ENCODE data around the gene PRKRA.

DNA sequence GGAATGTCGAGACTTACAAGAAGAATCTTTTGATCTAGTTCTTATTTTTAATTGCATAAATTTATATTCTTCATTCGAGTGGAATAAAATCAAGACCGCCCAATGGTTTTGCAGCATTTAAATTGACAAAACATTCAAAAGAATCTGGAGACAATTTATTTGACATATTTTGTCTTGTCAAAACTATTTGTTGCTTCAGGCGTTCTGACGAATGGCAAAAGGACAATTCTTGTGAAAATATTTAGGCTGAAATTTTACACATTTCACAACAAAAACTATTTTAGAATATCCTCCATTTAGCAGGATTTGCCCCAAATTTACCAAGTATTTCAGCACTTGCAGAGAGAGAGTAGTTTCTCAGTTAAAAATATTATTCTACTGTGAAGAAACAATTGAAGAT, 41.7 kb downstream of the PRKRA start:
- TF ChIP-seq, protein P1, sequence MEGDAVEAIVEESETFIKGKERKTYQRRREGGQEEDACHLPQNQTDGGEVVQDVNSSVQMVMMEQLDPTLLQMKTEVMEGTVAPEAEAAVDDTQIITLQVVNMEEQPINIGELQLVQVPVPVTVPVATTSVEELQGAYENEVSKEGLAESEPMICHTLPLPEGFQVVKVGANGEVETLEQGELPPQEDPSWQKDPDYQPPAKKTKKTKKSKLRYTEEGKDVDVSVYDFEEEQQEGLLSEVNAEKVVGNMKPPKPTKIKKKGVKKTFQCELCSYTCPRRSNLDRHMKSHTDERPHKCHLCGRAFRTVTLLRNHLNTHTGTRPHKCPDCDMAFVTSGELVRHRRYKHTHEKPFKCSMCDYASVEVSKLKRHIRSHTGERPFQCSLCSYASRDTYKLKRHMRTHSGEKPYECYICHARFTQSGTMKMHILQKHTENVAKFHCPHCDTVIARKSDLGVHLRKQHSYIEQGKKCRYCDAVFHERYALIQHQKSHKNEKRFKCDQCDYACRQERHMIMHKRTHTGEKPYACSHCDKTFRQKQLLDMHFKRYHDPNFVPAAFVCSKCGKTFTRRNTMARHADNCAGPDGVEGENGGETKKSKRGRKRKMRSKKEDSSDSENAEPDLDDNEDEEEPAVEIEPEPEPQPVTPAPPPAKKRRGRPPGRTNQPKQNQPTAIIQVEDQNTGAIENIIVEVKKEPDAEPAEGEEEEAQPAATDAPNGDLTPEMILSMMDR (IDR thresholded peaks at IDR 0.05): no peak
- TF ChIP-seq SIN3A (IDR thresholded peaks at IDR 0.05; ENCODE audit: borderline replicate concordance, insufficient read depth, low read depth, low read length) (no peak), POLR2AphosphoS5 (IDR thresholded peaks at IDR 0.05; ENCODE audit: low read depth, low read length) (no peak), TCF7L2 (IDR thresholded peaks at IDR 0.05; ENCODE audit: low read depth, low read length) (no peak)
- TF ChIP-seq, protein P2, sequence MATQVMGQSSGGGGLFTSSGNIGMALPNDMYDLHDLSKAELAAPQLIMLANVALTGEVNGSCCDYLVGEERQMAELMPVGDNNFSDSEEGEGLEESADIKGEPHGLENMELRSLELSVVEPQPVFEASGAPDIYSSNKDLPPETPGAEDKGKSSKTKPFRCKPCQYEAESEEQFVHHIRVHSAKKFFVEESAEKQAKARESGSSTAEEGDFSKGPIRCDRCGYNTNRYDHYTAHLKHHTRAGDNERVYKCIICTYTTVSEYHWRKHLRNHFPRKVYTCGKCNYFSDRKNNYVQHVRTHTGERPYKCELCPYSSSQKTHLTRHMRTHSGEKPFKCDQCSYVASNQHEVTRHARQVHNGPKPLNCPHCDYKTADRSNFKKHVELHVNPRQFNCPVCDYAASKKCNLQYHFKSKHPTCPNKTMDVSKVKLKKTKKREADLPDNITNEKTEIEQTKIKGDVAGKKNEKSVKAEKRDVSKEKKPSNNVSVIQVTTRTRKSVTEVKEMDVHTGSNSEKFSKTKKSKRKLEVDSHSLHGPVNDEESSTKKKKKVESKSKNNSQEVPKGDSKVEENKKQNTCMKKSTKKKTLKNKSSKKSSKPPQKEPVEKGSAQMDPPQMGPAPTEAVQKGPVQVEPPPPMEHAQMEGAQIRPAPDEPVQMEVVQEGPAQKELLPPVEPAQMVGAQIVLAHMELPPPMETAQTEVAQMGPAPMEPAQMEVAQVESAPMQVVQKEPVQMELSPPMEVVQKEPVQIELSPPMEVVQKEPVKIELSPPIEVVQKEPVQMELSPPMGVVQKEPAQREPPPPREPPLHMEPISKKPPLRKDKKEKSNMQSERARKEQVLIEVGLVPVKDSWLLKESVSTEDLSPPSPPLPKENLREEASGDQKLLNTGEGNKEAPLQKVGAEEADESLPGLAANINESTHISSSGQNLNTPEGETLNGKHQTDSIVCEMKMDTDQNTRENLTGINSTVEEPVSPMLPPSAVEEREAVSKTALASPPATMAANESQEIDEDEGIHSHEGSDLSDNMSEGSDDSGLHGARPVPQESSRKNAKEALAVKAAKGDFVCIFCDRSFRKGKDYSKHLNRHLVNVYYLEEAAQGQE (IDR thresholded peaks at IDR 0.05; ENCODE audit: insufficient read depth in 1 of 2, low read depth in 2 of 2, low read length in 1 of 2): no peak

Data from Panc1 (cell line).